Stimulated activated CD4-positive, alpha-beta T cell treated with anti-CD3 and anti-CD28 coated beads, Interleukin-4, amount 100 ng/mL, for 4 hours (primary cell): ENCODE measurements around the gene NKRF.

Source experiments
- DNase-seq, 2 experiments: peaks; one replicate each; pipeline ENCODE4 v3.0.0-alpha.2; 2020

The NKRF gene

DNA sequence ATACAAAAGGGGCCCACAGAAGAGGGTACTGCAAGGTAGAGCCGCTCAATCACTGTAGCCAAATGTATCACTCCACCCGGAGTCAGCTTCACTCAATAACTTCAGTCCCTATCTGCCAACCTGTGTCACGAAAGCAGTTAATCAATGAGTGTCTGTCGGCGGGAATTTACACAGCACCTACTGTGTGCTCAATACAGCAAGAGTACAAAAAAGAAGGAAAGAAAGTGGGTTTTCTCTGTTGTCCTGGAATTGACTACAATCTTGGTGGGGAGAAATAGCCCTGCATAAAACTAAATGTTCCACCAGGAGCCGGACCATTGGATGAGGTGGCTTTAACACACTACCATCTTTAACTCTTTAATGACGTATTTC, 780 bp upstream of the NKRF start:
- DNase-seq, result no peak

DNA sequence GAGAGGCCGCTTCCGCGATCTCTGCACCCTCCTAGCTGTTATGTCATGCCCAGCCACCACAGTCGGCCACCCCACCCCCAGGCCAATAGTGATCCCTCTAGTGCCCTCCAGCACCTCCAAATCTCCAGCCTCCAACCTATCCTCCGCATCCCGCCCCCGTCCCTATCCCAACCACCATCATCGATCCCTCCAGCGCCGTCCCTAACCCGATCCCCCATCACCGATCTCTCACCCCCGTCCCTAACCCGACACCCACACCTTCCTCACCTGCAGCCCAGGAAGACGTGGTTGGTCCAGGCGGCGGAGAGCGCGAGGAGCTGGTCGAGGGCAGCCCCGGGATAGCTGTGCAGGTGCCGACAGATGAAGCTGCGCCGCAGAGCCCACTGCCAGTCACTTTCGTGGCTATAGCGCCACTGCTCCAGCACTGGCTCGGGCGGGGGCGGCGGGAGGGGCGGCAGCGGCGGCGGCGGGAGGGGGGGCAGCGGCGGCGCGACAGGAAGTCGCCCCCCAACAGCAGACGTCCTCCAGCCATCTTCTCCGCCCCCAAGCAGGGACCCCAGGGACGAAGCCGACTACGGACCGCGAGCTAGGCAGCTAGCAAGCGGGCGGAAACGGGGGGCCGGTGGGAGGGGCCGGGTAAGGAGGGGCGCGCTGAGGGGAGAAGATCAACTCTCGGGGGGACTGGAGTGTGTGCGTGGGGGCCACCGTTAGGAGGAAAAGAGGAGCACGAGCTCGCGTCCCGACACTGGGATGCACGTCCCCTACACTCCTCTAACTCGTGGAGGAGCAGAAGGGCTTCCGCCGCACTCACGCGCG, 552 bp downstream of the NKRF start:
- peak; percentile 34 to 43 for DNase-seq

DNA sequence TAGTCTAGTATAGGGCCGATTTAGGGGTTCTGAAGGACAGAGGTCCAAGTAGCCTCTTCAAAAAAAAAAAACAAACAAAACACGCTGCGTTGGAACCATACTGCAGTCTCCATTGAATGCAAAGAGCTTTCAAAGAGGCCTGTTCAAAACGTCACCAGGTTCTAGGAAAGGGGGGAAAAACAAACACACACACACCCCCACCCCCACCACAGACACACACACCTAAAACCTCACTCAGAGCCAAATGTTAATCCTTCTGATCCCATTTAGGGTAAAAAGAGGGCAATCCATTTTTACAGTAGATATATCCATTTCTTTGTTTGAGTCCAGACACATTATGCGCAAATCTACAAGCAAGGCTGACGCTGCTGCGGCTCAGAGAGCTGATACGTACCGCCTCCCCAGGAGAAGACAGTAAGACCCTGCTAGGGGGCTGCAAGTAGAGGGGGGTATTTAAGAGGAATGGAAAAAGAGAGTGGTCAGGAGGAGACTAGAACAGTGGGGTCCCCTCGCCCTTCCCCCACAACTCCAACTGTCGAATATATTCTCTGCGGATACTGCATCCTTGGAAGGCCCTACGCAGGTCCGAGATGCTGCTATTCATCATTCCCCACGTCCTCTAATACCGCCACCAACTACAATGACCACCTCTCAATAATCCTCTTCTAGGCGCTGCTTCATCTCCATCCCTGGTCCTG, 1.3 kb downstream of the NKRF start:
- DNase-seq, result no peak

DNA sequence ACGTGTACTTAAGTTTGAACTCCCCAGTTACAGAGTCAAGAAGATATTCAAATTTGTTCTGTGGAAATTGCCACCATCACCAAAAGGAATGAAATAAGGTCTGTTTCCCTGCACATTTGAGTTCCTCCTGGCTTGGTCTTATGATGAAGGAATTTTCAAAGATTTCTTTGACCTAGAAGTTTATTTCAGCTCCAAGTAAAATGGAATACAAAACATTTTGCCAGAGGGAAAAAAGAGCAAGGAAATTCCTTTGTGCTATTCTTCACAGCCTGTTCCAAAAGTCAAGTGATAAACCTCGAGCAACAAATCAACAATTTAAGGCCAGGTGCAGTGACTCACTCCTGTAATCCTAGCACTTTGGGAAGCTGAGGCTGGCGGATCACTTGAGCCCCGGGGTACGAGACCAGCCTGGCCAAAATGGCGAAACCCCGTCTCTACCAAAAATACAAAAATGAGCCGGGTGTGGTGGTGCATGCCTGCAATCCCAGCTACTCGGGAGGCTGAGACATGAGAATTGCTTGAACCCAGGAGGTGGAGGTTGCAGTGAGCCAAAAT, 3.4 kb downstream of the NKRF start:
- DNase-seq, result no peak

DNA sequence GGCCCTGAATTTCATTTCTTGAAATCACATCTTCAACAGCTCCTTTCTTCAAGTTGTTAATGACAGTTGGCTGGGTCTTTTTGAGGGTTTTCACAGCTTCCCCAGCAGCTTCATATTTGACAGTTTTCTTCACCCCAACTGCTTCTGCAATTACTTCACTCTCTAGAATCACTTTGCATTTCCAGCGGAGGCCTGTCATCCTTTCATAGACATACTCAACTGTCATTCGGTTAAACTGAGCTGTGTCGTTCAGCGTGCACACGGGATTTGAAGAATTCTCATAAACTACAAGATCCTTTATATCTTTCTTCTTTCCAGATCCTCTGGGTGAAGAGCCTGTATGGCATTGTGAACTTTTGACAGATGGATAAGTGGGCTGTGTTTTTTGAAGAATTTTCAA, 16.4 kb downstream of the NKRF start:
- DNase-seq, result no peak

DNA sequence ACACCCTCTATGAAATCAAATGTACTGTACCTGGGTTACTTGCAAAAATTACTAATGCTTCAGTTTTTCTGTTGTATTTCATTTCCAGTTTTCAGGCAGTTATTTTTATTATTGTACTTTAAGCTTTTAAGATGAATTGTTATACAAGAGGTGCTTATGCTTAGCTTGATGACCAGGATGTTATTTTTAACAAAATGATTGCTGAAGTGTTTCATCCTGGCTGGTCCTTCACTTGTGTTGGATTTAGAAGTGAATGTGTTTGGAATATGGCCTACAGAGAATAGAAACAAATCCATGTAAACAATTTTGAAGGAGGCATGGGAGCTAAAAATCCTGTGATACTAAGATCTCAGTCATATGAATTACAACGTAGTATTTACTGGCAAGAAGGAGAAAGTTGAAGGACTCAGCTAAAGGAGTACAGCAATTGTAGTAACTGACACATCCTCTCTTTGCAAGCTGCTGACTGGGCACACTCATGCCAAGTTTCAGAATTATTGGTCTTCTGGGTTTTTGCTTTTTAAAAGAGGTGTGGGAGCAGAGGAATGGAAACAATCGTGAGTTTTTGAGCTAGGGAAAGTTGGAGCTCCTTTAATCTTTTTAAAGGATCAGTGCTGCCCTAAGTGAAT, 22.7 kb downstream of the NKRF start:
- no peak for DNase-seq

DNA sequence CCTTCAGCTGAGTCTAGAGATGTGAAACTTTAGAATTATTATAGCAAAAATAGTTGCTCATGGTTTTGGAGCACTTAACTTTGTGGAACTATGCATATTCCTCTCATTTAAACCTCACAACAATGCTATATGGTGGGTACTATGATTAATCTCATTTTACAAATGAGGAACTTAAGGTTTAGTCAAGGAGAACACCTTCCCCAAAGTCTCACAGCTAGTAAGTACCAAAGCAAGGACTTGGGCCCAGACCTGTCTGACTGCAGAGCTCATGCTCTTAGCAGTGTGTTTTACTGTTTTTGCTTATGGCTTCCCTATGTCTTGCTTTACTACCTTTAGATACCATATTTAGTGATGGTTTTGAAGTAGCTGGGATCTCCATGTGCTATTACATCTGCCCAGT, 26.8 kb downstream of the NKRF start:
- no peak for DNase-seq

DNA sequence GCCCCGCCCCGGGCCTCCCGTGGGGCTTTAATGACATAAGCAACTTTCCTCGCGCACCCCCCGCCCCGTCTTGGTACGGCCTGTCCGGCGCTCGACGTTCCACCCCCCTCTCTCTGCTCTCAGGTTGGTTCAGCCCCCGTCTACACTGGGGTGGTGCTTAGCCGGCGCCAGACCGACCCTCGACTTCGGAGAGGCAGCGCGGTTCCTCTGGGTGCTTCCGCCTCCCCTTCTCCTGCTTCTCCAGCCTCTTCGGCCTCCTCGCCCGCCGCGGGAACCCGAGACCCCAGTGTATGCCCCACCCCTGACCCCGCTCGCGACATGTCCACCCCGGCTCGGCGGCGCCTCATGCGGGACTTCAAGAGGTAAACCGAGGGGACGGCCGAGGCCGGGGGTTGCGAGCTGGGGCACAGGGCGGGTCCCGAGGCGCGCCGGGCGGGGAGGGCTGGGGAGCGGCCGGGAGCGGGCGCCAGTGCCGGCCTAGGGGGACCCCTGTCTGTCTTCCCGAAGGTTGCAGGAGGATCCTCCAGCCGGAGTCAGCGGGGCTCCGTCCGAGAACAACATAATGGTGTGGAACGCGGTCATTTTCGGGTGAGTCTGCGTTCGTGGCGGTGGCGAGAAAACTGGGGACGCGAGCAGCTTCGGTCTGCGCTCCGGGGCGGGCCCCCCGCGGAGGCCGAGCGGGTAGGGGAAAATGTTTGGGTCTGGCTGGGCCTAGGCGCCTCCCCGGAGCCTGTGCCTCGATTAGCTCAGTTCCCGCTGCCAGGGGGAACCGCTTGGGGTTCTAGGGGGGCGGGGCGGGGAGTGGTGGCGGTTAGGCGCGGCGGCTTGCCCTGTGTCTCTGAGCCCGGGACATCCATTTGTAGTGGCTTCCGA, 31.6 kb downstream of the NKRF start, which contains the start of gene UBE2A:
Gene UBE2A (plus strand): TSS at position 170 of the 873 bp plus-strand sequence. CDS start 149 bp downstream, at position 319.
- DNase-seq, result peak; percentile 84 to 86

DNA sequence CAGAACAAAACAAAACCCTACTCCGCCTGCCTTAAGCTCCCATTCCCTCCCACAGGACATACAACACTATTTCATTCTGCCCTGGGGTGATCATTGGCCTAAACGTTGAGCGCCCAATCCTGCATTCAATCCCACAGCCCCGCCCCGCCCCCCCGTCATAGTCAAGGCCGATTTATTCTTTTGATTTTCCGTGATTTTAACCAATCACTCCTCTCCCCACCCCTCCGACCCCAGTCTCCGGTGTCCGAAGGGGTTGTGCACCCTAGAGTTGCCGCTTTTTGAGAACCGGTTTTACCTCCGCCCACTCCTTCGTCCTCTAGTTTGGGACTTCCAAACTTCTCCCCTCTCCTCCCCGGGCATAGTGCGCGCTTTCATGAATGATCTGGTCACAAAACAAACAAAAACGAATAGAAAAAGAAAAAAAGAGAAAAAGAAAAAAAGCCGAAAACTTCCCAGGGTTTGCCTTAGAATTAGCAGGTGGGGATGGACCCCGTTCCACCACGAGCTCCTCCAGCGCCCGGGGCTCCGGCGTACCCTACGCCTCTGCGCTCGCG, 32.3 kb downstream of the NKRF start:
- no peak for DNase-seq

DNA sequence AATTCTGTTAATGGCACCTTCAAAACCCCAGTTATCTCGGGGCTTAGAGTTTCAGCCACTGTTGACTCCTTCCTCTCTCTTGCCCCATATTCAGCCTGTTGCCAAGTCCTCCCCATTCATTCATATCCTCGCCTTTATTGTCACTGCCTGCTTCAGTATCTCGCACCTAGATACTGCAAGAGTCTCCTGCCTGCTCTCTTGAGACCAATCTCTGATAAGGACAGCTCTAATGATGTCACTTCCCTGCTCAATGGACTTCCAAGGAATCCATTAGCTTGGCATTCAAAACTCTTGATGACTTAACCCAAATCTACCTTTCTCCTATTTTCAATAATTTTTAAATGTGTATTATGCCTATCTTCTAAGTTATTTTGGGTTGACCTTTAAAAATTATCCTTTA, 33.0 kb downstream of the NKRF start:
- no peak for DNase-seq

DNA sequence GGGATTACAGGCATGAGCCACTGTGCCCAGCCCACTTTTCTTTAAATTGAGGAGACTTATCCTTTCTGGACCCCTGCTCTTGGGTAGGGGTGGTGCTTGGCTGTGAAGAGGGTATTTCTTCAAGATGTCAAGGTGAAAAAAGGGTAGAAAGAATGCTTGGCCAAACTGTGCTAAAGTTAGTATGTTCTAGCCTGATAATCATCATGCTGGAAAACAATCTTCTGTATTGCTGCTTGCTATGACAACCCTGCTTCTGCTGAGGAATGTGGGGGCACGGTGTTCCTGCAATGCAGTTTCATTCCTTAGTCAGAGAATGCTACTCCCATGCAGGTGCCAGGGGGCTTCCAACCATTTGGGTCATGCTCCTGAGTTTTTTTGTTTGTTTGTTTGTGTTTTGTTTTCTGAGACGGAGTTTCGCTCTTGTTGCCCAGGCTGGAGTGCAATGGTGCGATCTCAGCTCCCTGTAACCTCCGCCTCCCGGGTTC, 35.8 kb downstream of the NKRF start:
- no peak for DNase-seq

DNA sequence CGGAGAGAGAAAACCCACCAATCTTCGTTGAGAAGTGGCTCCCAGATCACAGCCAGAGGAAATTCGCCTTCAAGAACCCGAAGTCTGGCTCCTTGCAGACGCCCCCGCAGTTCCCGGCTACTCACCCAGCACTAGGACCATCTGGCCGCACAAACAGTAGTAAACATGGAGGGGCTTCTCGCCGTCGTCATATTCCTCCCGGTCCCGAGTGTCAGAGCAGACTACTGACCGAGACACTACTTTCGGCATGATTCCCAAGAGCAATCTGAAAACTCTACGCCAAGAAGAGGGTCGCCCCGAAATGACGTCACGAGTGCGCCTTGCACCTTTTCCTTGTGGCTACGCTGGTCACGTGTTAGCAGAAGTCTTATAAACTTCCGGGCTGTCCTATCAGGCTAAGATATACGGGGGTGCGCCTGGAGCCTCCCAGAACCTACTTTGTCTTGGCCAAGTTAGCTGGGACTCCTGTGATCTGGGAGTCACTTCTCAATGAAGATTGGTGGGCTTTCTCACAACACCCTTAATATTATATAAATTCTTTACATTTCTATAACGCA, 41.0 kb downstream of the NKRF start, which contains the start of gene STEEP1:
Gene STEEP1 (minus strand): TSS at position 303 of the 557 bp plus-strand sequence. CDS start 54 bp downstream, at position 249.
- DNase-seq, result peak; percentile 76 to 83

DNA sequence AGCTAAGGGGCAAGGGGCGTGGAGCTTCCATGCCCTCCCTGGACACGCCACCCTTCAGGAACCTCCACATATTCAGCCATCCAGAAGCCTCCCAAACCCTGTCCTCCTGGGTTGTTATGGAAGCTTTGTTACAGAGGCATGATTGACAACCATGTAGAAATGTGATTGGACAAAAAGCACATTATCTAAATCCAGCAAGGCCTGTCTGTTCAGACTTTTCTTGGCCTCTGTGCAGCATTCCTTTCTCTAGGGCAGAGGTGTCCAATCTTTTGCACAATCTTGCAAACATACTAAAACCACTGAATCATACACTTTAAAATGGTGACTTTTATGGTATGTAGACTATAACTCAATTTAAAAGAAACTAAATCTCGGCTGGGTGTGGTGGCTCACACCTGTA, 53.7 kb downstream of the NKRF start:
- DNase-seq, result no peak

DNA sequence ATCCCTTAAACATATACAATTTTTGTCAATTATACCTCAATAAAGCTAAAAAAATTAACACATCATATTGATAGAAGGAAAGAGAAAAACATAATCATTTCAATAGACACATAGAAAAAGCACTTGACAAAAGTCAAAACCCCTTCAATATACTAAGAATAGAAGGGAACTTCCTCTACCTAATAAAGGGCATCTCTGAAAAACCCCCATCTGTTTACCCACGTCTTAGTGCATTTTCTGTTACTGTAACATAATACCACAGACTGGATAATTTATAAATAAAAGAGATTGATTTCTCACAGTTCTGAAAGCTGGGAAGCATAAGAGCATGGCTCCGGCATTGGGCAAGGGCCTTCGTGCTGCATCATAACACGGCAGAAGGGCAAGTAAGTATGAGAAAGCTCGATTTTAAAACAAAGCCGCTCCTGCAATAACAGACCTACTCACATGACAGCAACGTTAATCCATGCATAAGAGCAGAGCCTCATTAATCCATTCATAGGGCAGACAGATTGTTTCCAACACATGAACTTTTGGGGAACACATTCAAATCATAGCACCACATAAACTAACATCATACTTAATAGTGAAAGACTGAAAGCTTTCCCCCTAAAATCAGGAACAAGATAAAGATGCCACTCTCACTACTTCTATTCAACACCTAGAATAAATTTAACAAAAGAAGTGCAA, 56.8 kb downstream of the NKRF start:
- DNase-seq, result no peak

DNA sequence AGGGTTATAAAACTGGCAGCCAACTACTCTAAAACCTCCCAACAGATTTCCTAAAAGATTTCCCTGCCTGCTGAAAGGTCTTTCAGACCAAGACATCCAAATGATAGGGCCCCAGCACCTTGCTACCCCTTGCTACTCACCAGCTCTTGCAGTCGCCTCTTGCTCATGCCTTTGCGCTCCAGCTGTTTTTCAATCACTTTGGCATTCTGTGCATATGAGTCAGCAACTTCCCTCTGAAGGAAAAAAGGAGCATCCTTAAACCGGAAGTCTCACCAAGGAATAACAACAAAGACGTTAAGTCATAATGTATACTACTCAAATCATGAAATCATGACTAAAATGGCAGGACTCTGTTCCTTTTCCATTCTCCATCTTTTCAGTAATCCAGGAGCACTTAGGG, 65.0 kb downstream of the NKRF start:
- DNase-seq, result no peak

DNA sequence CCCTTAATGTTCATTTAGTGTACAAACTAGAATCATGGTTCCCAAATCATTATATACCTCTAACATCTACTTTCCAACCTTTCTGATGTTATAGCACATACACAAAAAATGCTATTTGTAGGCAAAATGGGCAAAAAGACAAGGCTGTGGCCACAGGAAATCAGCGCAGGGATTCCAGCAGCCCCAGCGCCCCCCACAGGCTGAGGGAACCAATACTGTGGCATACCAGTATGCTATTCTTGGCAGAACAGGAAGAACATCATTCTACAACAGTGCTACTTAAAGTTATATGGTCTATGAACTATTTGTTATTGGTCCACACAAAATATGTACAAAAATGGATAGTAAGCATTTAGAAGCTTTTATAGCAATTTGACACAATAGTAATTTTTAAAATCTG, 66.4 kb downstream of the NKRF start:
- no peak for DNase-seq
